HL-60/S4 (cell line): ENCODE data around the gene AZGP1.
"Not testable (repeated sequence)": the region's sequence is repeated elsewhere in the genome, so short reads cannot be mapped to it uniquely, and the experiment has no call there.

ENCODE experiments used
- in situ Hi-C: fragments of 300-500 bp; cut with MboI; formaldehyde crosslinking; loops from 2 replicates; pipeline ENCODE4 v1.14.3; 2022; ENCODE audit warnings: low sequenced_read_pairs

The AZGP1 gene

DNA sequence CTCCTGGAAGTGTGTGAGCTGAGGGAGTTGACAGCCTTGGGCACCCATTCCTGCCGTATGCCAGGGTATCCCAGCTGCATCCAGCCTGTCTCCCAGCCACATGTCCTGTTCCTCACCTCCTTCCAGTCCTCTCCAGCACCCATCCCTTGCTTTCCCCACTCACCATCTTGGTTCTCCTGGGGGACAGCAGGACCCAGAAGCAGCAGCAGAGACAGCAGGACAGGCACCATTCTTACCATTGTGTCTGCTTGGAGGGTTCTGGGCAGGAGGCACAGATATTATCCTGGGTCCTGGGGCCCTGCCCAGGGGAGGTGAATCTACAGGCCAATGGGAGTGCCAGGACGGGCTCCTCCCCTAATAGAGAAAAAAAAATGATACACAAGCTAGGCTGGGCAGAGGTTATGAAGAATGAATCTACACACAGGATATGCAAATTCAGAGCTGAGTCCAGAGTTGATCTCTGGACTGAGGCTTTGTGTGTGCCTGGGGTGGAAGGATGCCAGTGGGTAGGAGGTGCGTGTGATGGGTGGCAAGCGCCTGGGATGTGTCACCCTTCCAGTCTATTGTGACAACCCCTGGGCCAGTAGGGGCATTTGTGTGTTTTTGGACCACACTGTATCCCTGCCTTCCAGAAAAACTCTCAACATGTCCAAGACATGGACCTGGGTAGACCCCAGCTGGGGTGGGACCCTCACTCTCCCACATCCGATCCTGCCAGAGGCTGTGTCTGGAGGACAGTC is at the start of gene AZGP1:
Gene AZGP1 (minus strand): TSS at position 250 of the 740 bp plus-strand sequence. CDS start 11 bp downstream, at position 239.
- in situ Hi-C loops, result loop anchor here (25.0 kb wide), 1 partner anchor 236 kb away; the partner anchor contains the start of gene PVRIG

DNA sequence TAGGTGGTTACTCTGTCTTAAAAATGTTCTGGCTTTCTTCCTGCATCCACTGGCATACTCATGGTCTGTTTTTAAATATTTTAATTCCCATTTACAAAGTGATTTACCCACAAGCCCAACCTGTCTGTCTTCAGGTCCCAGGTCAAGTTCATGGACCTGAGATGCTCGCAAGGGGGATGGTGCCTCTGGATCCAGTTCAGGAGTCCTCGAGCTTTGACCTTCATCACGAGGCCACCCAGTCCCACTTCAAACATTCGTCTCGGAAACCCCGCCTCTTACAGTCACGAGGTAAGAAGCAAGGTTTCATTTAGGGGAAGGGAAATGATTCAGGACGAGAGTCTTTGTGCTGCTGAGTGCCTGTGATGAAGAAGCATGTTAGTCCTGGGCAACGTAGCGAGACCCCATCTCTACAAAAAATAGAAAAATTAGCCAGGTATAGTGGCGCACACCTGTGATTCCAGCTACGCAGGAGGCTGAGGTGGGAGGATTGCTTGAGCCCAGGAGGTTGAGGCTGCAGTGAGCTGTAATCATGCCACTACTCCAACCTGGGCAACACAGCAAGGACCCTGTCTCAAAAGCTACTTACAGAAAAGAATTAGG is 48.3 kb upstream of the AZGP1 start:
- in situ Hi-C loops, result no loop called here

DNA sequence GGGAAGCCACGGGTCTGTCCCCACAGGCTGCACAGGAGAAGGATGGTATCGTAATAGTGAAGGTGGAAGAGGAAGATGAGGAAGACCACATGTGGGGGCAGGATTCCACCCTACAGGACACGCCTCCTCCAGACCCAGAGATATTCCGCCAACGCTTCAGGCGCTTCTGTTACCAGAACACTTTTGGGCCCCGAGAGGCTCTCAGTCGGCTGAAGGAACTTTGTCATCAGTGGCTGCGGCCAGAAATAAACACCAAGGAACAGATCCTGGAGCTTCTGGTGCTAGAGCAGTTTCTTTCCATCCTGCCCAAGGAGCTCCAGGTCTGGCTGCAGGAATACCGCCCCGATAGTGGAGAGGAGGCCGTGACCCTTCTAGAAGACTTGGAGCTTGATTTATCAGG is 47.7 kb upstream of the AZGP1 start:
- in situ Hi-C loops, result no loop called here

DNA sequence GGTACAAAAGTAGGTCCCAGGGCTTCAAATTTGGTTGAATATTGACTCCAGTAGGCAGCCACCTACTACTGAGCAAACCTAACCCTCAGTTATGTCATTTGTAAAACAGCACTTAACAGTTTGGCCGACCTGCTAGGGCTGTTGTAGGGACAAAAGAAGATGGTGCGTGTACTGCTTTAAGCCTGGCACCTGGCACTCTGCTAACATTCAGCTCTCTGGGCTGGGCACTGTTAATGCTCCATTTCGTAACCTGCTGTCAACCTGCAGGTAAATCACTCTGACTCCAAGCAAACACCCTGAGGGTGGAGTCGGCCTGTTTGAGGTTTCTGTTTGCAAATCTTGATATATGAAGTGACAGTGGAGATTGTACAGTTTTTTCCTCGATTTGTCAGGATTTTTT is 46.8 kb upstream of the AZGP1 start:
- in situ Hi-C loops, result no loop called here

DNA sequence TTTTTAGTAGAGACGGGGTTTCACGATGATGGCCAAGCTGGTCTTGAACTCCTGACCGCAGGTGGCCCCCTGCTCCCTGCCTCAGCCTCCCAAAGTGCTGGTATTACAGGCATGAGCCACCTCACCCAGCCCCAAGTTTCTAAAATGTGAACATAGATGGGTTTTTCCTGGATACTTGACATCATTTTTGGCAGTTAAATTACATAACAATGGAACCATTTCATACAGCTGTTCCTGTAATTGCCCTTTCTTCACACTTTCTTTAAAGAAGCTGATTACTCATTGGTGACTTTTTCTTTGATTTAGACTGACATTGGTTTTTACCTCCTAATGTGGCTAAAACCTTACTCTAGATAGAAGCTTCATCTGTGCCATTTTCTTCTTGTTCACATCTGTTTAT is 45.5 kb upstream of the AZGP1 start:
- in situ Hi-C loops, result no loop called here

DNA sequence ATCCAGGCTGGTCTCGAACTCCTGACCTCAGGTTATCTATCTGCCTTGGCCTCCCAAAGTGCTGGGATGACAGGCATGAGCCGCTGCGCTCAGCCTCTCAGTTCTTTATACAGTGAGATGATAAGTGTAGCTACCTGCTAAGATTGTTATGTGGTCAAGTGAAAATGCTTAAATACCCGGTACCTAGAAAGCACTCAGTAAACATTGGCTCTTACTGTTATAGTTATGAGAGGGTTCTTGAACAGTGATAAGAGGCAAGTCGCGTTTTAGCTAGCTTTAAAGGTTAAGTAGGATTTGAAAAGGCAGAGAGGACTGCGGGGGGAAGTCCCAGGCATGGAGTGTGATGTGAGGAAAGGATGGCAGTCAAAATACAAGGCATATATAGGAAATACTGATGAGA is 44.1 kb upstream of the AZGP1 start:
- in situ Hi-C loops, result no loop called here

DNA sequence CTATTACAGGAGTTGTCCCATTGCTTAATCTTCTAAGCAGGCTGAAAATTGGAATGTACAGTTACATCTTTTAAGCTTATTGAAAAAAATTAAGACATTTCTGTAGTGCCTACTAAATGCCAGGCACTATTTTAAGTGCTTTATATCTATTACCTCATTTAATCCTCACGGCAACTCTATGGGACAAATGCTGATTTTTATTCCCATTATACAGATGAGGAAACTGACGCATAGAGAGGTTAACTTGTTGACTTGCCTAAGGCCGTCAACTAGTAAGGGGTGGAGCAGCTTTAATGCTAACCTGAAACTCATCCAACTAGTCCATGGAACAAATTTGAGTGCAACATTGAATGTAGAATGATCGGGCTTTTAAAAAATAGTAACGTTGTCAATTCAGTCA is 42.0 kb upstream of the AZGP1 start:
- in situ Hi-C loops, result no loop called here

DNA sequence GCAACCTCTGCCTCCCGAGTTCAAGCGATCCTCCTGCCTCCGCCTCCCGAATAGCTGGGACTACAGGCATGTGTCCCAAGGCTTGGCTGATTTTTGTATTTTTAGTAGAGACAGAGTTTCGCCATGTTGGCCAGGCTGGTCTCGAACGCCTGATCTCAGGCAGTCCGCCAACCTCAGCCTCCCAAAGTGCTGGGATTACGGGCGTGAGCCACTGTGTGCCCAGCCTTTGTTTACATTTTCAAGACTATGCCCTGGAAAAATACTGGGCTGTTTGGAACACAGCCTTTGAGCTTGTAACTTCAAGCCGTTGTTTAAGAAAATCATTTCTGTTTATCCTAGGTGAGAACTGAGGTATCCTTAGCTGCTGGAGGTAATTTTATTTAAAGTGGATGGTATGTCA is 41.5 kb upstream of the AZGP1 start:
- in situ Hi-C loops, result no loop called here

DNA sequence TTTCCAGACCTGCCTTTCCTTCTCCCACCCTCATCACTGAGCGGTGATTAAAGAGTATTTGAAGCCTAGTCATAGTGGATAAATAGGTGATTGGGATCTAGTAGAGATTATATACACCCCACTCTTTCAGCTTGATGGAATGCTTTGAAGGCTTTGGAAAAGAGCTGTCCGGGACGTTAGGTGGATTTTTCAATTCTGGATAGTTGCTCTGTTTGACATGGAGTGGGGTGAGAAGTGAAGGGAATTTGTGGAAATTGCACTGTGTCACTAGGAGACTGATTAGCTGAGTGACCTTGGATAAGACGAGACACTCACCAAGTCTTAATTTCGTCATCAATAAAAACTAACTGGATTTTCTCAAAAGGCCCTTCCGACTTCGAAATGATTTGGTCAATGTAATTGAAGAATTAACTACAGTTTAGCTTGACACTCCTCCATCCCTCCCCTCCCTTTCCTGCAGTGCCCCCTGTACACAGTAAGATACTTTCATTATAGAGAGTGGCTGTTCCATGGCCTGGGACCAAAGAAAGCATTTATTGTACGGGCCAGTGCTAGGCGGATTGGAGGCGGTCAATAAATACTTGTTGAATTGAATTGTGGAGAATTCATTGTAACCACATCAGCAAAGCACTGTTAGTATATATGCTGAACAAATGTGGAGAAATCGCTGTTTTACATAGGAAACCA is 40.5 kb upstream of the AZGP1 start:
- in situ Hi-C loops, result no loop called here

DNA sequence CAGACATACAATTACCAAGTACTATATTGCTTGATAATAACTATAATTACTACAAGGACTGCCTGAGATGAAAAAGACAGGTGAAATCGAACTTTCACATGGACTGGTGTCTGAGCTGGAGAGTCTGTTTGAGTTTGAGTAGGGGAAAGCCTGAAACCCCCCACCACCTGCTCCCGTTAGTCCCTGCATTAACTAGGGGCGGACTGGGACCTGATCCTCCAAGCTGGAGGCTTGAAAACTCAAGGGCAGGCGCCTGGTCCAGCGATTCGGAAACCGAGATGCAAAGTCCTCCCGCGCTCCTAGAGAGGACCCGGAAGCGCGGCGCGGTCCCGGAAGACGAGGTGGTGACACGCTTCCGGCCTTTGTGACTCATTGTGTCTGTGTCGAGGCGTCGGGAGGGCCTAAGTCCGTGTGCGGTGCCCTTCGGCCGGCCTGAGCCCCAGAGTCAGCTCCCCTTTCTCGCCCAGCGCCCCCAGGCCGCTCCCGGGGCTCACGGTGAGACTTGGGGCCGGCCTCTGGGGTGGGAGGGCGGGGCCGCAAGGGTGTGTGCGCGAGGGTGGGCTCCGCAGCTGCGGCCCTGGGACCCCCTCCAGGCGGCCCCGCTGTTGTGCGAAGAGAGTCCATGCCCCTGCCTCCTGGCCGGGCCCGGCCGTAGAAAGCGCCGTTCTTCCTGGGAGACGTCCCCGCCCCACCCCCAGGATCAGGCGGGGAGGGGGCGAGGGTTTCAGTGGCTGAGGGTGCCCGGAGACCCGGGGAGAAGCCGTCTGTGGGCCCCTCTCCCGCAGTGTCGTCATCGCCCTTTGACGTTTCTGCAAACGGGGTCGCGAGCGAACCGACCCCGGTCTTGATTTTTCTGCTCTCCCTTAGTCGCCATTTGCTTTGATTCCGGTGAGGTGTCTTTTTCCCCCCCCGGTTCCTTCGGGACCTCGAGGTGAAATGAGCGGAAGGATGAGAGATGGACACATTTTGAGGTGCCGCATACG is 39.7 kb upstream of the AZGP1 start, which contains the start of gene ZKSCAN1:
Gene ZKSCAN1 (plus strand): TSS at position 365 of the 983 bp plus-strand sequence. CDS start 7,911 bp downstream, outside the sequence.
- in situ Hi-C loops, result no loop called here

DNA sequence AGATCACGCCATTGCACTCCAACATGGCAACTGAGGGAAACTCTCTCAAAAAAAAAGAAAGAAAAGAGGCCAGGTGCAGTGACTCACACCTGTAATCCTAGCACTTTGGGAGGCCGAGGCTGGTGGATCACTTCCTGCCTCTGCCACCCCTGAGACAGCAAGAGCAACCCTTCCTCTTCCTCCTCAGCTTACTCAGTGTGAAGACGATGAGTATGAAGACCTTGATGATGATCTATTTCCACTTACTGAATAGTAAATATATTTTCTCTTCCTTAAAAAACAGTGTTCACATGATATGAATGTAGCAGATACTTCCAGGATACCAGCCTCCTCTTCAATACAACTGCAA is 37.5 kb upstream of the AZGP1 start:
- in situ Hi-C loops, result no loop called here

DNA sequence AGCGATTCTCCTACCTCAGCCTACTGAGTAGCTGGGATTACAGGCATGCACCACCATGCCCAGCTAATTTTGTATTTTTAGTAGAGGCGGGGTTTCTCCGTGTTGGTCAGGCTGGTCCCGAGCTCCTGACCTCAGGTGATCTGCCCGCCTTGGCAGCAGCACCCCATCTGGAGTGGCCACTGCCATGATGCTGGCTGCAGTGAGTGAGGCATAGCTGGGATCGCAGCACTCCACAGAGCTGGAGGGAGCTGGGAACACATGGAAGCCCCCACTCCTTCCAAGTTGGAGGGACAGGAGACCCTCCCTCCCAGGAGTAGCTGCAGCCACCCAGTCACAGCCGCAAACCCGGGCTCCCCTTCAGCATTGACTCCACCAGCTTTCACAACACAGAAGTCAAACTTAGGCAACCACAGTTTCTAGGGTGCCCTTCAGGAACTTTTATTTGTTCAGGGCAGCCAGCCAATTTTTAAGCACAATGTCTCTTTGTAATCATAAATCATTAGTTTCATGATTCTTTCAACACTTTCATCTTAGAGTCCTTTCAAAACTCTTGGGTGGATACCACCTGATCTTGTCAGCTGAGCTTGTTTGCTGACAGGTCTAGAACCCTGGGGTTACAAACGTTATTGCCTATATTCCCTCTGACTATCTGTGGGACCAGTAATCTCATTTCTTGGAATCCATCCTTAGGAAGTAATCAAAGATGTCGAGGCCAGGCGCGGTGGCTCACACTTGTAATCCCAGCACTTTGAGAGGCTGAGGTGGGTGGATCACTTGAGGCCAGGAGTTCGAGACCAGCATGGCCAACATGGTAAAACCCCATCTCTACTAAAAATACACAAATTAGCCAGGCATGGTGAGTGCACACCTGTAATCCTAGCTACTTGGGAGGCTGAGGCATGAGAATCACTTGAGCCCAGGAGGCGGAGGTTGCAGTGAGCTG is 36.8 kb upstream of the AZGP1 start:
- in situ Hi-C loops, result not testable (repeated sequence)

DNA sequence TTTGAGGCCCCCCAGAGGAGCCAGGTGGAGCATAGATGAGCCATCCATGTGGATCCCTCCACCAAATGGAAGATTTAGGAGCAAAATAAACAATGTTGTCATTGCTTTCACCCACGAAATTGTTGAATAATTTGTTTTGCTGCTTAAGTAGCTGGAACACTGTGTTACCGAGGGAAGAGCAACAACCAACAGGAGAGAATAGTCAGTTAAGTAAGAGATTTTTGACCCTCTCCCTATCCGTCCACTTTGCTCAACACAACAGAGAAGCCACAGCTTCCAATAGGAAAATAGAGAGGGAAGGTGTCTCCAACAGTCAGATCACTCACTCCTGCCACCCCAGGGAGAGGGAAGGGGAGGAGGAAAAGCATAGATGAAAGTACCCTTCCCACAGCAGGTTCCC is 35.7 kb upstream of the AZGP1 start:
- in situ Hi-C loops, result no loop called here

DNA sequence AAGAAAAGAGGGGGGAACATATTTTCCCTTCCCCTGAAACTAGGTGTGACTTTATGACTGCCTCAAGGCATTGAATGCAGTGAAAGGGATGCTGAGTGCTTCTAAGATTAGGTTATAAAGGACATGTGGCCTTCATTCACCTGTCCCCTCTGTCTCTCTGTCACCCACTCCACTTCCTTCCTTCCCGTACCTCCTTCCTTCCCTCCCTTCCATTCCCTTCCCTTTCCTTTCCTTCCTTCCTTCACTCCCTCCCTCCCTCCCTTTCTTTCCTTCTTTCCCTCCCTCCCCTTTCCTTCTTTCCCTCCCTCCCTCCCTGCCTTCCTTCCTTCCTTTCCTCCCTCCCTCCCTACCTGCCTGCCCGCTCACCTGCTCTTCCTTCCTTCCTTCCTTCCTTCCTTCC is 35.1 kb upstream of the AZGP1 start:
- in situ Hi-C loops, result no loop called here

DNA sequence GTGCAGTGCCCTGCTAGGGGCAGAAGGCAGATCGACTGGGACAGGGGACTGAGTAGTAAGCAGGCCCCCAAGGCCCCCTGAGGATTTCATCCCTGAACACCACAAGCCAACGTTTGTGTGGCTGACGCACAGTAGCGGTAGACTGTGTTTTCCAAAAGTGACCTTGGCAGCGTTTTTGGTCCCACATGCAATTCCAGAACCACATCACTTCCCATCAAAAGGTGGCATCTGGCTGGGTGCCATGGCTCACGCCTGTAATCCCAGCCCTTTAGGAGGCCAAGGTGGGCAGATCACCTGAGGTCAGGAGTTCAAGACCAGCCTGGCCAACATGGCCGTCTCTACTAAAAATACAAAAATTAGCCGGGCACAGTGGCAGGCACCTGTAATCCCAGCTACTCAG is 34.1 kb upstream of the AZGP1 start:
- in situ Hi-C loops, result not testable (repeated sequence)

DNA sequence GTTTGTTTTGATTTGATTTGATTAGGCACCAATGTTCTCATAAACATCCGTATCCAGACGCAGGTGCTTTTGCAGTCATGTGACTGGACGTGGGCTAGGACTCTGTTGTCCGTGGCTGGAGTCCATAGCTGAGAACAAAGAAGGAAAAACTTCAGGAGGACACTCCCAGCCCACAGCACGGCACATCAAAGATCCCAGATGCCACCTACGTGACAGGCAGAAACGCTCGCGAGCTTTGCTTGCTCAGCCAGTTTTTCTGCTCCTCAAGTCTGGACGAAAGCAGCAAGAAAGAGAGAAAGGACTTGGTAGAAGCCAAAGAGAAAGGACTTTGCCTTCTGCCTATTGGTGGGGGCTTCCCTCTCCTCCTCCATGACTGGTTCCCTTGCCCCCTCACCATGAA is 32.7 kb upstream of the AZGP1 start:
- in situ Hi-C loops, result no loop called here

DNA sequence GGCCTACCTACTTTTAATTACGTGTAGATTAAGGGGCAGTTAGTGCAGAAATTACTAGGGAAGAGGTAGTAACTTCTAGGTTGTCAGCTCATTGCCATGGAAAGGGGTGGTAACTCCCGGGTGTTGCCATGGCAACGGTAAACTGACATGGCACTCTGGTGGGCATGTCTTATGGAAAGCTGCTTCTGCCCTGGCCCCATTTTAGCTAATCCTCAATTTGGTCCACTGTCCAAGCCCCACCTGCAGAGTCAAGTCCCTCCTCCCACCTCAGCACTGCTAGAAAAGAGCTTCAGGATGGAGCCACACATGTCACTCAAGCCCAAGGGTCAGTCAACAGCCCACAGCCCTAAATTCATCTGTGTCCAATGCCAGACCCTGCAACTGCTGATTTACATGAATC is 32.1 kb upstream of the AZGP1 start:
- in situ Hi-C loops, result no loop called here

DNA sequence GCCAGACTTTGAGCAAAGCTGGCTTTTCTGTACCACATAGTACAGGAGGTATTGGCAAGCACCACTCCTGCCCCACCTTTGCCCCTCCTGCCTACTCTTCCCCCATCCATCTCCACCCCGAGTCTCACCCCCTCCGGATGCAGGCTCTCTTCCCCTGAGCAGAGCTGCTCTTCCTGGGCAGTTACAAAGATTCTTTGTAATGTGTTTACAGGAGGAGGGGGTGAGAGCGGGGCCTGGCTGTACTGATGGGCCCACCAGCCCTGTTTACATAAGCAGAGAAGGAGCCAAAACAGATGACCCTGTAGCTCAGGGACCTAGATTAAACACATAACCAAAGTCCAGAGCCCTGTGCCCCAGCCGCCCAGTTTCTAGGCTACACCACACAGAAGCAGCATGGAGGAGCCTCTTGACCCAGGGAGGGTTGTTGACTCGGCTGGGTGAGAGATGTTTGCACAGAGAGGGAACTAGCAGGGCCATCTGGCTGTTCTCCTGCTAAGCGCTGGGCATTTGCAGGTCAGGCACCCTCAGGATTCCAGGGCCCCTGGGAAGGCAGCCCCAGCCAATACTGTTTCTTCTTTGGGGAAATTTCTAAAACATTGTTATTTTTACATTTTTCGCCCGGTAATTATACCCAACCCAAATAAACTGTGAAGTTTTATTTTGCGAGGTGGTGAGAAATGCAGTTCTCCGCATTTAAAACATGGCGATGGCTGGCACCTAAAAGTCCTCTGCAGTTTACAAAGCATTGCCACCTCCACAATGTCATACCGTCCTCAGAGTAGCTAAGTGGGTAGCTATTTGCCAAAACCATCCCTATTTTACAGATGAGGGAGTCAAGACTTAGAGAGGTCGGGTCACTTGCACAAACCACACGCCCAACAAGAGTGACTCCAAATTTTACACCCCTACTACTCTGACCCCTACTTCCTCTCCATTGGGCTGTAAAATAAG is 28.2 kb upstream of the AZGP1 start:
- in situ Hi-C loops, result no loop called here

DNA sequence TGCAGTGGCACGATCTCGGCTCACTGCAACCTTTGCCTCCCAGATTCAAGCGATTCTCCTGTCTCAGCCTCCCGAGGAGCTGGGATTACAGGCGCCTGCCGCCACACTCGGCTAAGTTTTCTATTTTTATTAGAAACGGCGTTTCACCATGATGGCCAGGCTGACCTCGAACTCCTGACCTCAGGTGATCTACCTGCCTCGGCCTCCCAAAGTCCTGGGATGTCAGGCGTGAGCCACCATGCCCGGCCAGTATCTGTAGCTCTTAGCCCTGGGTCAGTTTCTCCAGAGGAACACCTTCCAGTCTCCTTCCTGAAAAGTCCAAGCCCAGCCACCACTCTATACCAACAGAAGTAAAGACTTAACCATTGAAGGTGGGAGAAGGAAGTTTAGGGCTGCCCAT is 24.4 kb upstream of the AZGP1 start:
- in situ Hi-C loops, result no loop called here
